ENCODE data around the gene CTU1.

DNA sequence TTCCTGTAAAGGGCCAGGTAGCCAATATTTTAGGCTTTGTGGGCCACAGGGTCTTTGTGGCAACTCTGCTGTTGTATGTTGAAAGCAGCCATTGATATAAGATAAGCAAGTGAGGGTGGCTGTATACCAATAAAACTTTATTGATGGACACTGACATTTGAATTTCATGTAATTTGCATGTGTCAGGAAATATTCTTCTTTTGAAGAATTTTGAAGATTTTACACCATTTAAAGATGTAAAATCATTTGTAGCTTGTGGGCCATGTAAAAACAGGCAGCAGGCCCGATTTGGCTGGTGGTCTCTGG is 2.4 kb upstream of the CTU1 start:
- TF ChIP-seq, protein P1, sequence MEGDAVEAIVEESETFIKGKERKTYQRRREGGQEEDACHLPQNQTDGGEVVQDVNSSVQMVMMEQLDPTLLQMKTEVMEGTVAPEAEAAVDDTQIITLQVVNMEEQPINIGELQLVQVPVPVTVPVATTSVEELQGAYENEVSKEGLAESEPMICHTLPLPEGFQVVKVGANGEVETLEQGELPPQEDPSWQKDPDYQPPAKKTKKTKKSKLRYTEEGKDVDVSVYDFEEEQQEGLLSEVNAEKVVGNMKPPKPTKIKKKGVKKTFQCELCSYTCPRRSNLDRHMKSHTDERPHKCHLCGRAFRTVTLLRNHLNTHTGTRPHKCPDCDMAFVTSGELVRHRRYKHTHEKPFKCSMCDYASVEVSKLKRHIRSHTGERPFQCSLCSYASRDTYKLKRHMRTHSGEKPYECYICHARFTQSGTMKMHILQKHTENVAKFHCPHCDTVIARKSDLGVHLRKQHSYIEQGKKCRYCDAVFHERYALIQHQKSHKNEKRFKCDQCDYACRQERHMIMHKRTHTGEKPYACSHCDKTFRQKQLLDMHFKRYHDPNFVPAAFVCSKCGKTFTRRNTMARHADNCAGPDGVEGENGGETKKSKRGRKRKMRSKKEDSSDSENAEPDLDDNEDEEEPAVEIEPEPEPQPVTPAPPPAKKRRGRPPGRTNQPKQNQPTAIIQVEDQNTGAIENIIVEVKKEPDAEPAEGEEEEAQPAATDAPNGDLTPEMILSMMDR (IDR thresholded peaks at IDR 0.05) = no peak
- TF ChIP-seq EP300 (IDR thresholded peaks at IDR 0.05) = no peak
- TF ChIP-seq POLR2A (IDR thresholded peaks at IDR 0.05) = no peak
